ENCODE measurements around the gene UBE4B.
"Not testable (repeated sequence)": the region's sequence is repeated elsewhere in the genome, so short reads cannot be mapped to it uniquely, and the experiment has no call there.

Gene UBE4B

GRCh38 chr1:10213186-10213705 lies 180.5 kb downstream of the UBE4B start:
- no peak for DNase-seq

GRCh38 chr1:10216090-10216749 lies 183.5 kb downstream of the UBE4B start:
- no peak for DNase-seq

GRCh38 chr1:10217748-10218441 lies 185.1 kb downstream of the UBE4B start:
- no peak for DNase-seq

DNA sequence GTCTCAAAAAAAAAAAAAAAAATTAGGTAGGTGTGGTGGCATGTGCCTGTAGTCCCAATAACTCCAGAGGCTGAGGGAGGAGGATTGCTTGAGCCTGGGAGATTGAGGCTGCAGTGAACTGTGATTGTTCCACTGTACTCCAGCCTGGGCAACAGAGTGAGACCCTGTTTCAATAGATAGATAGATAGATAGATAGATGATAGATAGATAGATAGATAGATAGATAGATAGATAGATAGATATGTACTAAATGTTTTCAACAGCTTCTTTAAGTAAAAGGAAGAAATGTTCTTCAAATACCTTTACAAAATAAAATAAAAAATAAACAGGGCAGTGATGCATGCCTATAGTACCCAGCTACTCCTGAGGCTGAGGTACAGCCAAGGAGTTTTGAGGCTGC lies 187.4 kb downstream of the UBE4B start:
- DNase-seq, result no peak

GRCh38 chr1:10220657-10221056 lies 187.9 kb downstream of the UBE4B start:
- not testable (repeated sequence) for DNase-seq

DNA sequence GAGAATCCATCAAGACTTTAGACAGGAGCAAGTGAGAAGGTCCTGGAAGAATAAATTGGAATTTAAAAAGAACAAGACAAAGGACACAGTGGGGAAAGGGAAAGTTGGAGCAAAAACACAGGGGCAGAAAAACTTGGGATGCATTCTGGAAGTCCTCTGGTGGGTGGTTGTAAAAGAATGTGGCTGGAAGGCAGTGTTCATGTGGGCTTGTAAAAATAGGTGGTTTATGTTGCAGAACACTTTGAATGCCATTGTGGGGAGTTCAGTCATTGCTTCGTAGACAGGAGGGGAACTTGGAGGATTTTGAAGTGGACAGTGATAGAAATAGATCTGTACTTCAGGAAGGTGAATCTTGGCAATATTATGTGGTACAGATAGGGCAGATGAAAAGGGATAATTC lies 192.8 kb downstream of the UBE4B start:
- no peak for DNase-seq

DNA sequence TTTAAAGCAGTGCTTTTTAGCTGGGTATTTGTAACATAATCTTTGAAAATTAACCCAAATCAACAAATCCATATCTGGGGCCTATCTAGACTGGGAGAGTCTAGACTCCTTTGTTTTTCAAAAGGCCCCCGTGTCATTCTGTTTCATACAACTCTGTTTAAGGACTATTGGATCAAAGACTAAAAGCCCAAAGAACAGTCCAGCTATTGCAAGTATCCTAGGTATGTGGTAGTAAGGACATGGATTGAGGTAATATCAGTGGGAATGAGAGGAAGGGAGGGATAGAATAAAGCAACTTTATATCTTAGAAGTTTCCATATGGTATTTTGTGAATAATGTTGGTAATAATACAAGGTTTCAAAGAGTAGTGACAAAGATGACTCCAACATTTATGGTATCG lies 195.8 kb downstream of the UBE4B start:
- no peak for DNase-seq

DNA sequence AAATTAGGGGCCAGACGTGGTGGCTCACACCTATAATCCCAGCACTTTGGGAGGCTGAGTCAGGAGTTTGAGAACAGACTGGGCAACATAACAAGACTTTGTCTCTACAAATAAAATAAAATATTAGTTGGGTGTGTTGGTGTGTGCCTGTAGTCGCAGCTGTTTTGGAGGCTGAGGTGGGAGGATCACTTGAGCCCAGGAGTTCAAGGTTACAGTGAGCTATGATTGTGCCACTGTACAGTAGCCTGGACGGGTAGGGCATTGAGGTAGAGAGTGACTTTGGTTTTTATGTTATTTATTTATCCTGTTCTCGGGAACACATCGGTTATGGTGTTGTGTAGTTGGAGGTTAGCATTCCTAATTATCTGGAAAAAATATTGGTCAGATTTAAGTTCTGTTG lies 197.1 kb downstream of the UBE4B start:
- DNase-seq, result no peak
